AG04449 (cell line): ENCODE results near the gene GSS.
"Not testable (repeated sequence)": the region's sequence is repeated elsewhere in the genome, so short reads cannot be mapped to it uniquely, and the experiment has no call there.

ENCODE experiments used
- CTCF ChIA-PET: fragments of 350-600 bp; formaldehyde crosslinking; extraction: SDS; loops from one replicate; lab custom pipeline; 2021; ENCODE audit warnings: antibody characterized with exemption; lab: Yijun Ruan, JAX
- POLR2A ChIA-PET: fragments of 400-600, 350-600 bp; formaldehyde crosslinking; extraction: SDS; loops from one replicate; lab custom pipeline; 2020; ENCODE audit warnings: antibody characterized with exemption, inconsistent platforms; lab: Yijun Ruan, JAX
- DNase-seq: peaks from one replicate; pipeline ENCODE4 v3.0.0-alpha.2; 2010; ENCODE audit warnings: low read depth, low spot score
- H3K4me3 ChIP-seq: 2 replicates; pipeline ENCODE4 v1.5.1; 2011; ENCODE audit warnings: low read depth, mild to moderate bottlenecking, control low read depth, low read length
- TF ChIP-seq, protein P1 (sequence below): IDR thresholded peaks from one replicate; pipeline ENCODE4 v1.5.1; 2011; ENCODE audit warnings: mild to moderate bottlenecking, moderate library complexity, low read length, control low read depth, inconsistent platforms; ENCODE audit not compliant: insufficient read depth; ENCODE audit errors: missing control alignments

Gene GSS

DNA sequence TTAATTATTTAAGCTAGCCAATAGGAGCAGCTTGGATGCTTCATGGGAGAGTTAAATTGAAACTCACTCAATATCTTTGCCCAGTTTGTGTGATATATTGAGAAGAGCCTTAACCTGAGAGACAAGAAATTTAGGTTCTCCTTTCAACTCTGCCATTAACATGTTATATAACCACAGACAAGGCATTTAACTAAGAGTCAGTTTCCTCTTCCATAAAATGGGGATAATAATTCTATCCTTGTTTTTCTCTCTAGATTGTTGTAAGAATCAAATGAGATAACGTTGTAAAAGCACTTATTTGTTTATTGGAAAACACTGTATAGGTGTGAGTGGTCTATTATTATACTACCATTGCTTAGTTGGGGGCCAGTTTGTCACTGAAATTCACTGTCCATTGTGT lies 71.3 kb downstream of the GSS start:
- ChIA-PET CTCF (interaction anchor here (0.6 kb wide), 1 partner anchor 8 kb away, joined by 3 read pairs; the partner anchor contains the start of gene ACSS2), POLR2A (no interaction called here)
- TF ChIP-seq, protein P1, sequence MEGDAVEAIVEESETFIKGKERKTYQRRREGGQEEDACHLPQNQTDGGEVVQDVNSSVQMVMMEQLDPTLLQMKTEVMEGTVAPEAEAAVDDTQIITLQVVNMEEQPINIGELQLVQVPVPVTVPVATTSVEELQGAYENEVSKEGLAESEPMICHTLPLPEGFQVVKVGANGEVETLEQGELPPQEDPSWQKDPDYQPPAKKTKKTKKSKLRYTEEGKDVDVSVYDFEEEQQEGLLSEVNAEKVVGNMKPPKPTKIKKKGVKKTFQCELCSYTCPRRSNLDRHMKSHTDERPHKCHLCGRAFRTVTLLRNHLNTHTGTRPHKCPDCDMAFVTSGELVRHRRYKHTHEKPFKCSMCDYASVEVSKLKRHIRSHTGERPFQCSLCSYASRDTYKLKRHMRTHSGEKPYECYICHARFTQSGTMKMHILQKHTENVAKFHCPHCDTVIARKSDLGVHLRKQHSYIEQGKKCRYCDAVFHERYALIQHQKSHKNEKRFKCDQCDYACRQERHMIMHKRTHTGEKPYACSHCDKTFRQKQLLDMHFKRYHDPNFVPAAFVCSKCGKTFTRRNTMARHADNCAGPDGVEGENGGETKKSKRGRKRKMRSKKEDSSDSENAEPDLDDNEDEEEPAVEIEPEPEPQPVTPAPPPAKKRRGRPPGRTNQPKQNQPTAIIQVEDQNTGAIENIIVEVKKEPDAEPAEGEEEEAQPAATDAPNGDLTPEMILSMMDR, result no peak
- DNase-seq, result no peak
- H3K4me3 ChIP-seq, result no peak overlapping the region

- CTCF ChIA-PET, result interaction anchor here (0.6 to 1.4 kb wide), 3 partner anchors 7 to 64 kb away, joined by 3 to 6 read pairs (median 3); partner anchors contain the start of genes ACSS2 and GGT7
- POLR2A ChIA-PET, result no interaction called here
- DNase-seq, result no peak
- TF ChIP-seq, protein P1, result no peak
- H3K4me3 ChIP-seq, result no peak overlapping the region
Observed at GRCh38 chr20:34883809-34884208, 71.8 kb downstream of the GSS start.

- CTCF ChIA-PET, result interaction anchor here (1.0 to 1.4 kb wide), 2 partner anchors 10 to 65 kb away, joined by 3 to 6 read pairs; partner anchors contain the start of gene GGT7
- DNase-seq, result no peak
- POLR2A ChIA-PET, result no interaction called here
- TF ChIP-seq, protein P1, result no peak
- no peak overlapping the region for H3K4me3 ChIP-seq
Observed at GRCh38 chr20:34883087-34883688, 72.4 kb downstream of the GSS start.

DNA sequence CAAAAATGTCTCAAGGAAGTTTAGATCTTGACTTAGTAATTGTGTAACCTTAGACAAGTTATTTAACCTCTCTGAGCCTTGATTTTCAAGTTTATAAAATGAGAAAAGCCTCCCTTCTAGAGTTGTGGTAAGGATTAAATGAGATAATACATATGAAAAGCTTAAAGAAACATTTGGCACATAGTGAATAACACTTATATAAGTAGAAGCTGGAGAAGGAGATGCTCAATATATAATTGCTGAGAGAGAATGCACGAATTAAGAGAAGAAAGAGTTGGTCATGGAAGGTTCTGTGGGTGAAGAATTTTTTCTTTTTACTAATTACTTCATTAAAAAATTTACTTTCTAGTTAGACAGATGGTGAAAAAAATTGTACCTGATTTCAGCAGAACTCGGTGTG lies 73.9 kb downstream of the GSS start:
- CTCF ChIA-PET, result no interaction called here
- DNase-seq, result no peak
- POLR2A ChIA-PET, result no interaction called here
- H3K4me3 ChIP-seq, result no peak overlapping the region
- TF ChIP-seq, protein P1, result no peak

GRCh38 chr20:34880971-34881370 lies 74.6 kb downstream of the GSS start:
- POLR2A ChIA-PET, result interaction anchor here (0.7 kb wide), 1 partner anchor 63 kb away, joined by 3 read pairs; no protein-coding TSS in a partner anchor
- CTCF ChIA-PET, result interaction anchor here (1.0 kb wide), 1 partner anchor 66 kb away, joined by 3 read pairs; no protein-coding TSS in a partner anchor
- not testable (repeated sequence) for H3K4me3 ChIP-seq, DNase-seq

DNA sequence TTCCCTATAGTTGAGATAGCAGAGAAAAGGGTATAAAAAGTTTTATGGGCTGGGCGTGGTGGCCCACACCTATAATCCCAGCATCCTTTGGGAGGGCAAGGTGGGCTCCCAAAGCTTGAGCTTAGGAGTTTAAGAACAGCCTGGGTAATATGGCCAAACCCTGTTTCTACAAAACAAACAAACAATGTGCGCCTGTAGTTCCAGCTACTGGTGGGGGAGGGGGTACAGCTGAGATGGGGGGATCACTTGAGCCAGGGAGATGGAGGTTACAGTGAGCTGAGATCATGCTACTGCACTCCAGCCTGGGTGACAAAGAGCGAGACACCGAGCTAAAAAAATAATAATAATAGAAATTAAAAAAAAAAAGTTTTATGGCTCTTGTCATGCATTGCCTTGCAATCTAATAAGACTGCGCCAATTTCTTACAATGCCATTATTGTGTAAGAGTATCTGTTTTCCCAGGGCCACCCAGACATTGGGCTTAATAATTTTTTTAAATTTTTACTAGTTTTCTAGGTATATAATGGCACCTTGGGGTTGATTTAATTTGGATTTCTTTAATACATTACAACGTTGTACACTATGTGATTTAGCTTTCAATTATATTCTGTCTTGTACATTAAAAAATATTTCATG lies 75.3 kb downstream of the GSS start:
- TF ChIP-seq, protein P1, result no peak
- ChIA-PET POLR2A (interaction anchor here (0.7 kb wide), 1 partner anchor 64 kb away, joined by 3 read pairs; no protein-coding TSS in a partner anchor), CTCF (interaction anchor here (0.8 to 1.3 kb wide), 3 partner anchors 47 to 75 kb away, joined by 3 to 4 read pairs (median 4); partner anchors contain the start of genes GSS and MYH7B)
- DNase-seq, result no peak
- H3K4me3 ChIP-seq, result no peak overlapping the region
